Loucy (cell line): ENCODE data around the gene PHACTR2.

ENCODE experiments used
- H2AFZ ChIP-seq: fragments of 200-600 bp; sonication (generic); 2 replicates; pipeline ENCODE4 v1.6.0; 2016; ENCODE audit warnings: antibody characterized with exemption, mild to moderate bottlenecking, low read length, moderate library complexity
- H3F3A ChIP-seq: fragments of 200-600 bp; 2 replicates; pipeline ENCODE4 v1.6.0; 2016; ENCODE audit warnings: antibody characterized with exemption, low read depth, mild to moderate bottlenecking
- H3K27me3 ChIP-seq: fragments of 200-600 bp; sonication (generic); 2 replicates; pipeline ENCODE4 v1.6.1; 2014; ENCODE audit warnings: low read length, mild to moderate bottlenecking; ENCODE audit not compliant: insufficient read depth, poor library complexity, severe bottlenecking
- H3K36me3 ChIP-seq: fragments of 200-600 bp; sonication (generic); 2 replicates; pipeline ENCODE4 v1.6.1; 2016; ENCODE audit warnings: low read length; ENCODE audit not compliant: insufficient read depth
- H3K4me1 ChIP-seq: fragments of 200-600 bp; sonication (generic); 2 replicates; pipeline ENCODE4 v1.5.1; 2014; ENCODE audit warnings: low read length, mild to moderate bottlenecking; ENCODE audit not compliant: insufficient read depth, poor library complexity, severe bottlenecking
- H3K4me2 ChIP-seq: fragments of 200-600 bp; sonication (generic); 2 replicates; pipeline ENCODE4 v1.6.0; 2014; ENCODE audit warnings: antibody characterized with exemption, low read length, low read depth, mild to moderate bottlenecking; ENCODE audit not compliant: poor library complexity, severe bottlenecking
- H3K4me3 ChIP-seq: fragments of 200-600 bp; sonication (generic); 2 replicates; pipeline ENCODE4 v1.5.1; 2014; ENCODE audit warnings: low read length, mild to moderate bottlenecking, mixed read lengths; ENCODE audit not compliant: poor library complexity, severe bottlenecking
- H3K79me2 ChIP-seq: fragments of 200-600 bp; sonication (generic); 2 replicates; pipeline ENCODE4 v1.6.1; 2014; ENCODE audit warnings: low read length; ENCODE audit not compliant: insufficient read depth
- H3K9ac ChIP-seq: fragments of 200-600 bp; sonication (generic); 2 replicates; pipeline ENCODE4 v1.6.0; 2014; ENCODE audit warnings: mild to moderate bottlenecking, low read depth, low read length, moderate library complexity; ENCODE audit not compliant: poor library complexity, severe bottlenecking
- H3K9me2 ChIP-seq: fragments of 200-600 bp; sonication (generic); replicated peaks from 2 replicates; pipeline ENCODE4 v1.6.1; 2016; ENCODE audit warnings: low read depth, low read length, mixed read lengths
- H3K9me3 ChIP-seq: fragments of 200-600 bp; sonication (generic); 2 replicates; pipeline ENCODE4 v1.6.1; 2014; ENCODE audit warnings: mild to moderate bottlenecking, antibody characterized with exemption, low read length, low read depth; ENCODE audit not compliant: insufficient read depth
- H4K20me1 ChIP-seq: fragments of 200-600 bp; sonication (generic); 2 replicates; pipeline ENCODE4 v1.6.0; 2014; ENCODE audit warnings: antibody characterized with exemption, low read length, mild to moderate bottlenecking; ENCODE audit not compliant: insufficient read depth, poor library complexity, severe bottlenecking
- EZH2phosphoT487 ChIP-seq: fragments of 200-600 bp; IDR thresholded peaks from 2 replicates; pipeline ENCODE4 v1.6.1; 2018; ENCODE audit warnings: antibody characterized with exemption, mild to moderate bottlenecking, moderate library complexity, borderline replicate concordance
- TF ChIP-seq, protein P1 (sequence below): fragments of 200-600 bp; sonication (generic); conservative IDR thresholded peaks from 2 replicates; pipeline ENCODE4 v1.5.1; 2014; ENCODE audit warnings: mild to moderate bottlenecking, antibody characterized with exemption, low read length

PHACTR2 gene

DNA sequence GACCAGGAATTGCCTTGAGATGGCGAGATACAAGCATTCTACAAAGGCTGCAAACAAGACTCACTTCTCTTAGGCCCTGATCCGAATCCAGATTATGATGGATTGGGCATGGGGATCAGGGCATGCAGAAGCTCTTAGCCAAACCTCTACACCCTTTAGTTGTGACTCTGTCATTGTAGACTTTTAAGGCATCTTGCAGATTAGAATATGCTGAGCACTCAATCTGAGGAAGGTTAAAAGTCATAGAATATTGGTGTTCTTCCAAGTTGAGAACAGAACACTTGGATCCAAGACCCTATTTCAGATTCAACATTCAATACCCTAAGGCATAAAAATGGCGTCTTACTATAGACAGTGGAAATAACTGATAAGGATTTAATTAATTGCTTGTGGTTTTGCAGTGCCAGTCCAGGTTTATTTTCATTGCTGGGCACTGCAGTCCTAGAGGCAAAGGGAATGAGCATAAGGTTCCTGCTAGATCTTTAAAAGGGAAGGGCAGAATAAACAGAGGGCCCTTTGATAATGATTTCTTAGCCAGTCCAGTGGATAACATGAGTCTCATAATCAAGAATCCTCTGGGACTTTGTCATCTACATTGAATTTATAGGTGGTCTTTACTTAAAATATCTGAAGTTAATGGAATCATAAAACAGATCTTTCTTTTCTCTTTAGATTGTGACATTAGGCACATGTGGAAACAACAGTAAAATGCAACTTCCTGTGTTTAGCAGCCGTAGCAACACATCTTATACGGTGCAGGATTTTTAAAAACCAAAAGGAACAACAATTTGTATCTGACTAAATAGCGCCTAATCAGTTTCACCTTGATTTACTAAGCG is 17.6 kb downstream of the PHACTR2 start:
- TF ChIP-seq EZH2phosphoT487 = no peak
- TF ChIP-seq, protein P1, sequence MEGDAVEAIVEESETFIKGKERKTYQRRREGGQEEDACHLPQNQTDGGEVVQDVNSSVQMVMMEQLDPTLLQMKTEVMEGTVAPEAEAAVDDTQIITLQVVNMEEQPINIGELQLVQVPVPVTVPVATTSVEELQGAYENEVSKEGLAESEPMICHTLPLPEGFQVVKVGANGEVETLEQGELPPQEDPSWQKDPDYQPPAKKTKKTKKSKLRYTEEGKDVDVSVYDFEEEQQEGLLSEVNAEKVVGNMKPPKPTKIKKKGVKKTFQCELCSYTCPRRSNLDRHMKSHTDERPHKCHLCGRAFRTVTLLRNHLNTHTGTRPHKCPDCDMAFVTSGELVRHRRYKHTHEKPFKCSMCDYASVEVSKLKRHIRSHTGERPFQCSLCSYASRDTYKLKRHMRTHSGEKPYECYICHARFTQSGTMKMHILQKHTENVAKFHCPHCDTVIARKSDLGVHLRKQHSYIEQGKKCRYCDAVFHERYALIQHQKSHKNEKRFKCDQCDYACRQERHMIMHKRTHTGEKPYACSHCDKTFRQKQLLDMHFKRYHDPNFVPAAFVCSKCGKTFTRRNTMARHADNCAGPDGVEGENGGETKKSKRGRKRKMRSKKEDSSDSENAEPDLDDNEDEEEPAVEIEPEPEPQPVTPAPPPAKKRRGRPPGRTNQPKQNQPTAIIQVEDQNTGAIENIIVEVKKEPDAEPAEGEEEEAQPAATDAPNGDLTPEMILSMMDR = no peak
- H3K9me3 ChIP-seq = no peaks in the 10 kb centered on the region
- H3F3A ChIP-seq = no peaks in the 10 kb centered on the region
- no peaks in the 10 kb centered on the region for H4K20me1 ChIP-seq
- peak overlapping the region; percentile 47 for H3K4me2 ChIP-seq
- H3K9me2 ChIP-seq = no peaks in the 10 kb centered on the region
- H3K79me2 ChIP-seq = 0 out of 2 replicates have a peak, but pooled peaks cover 4% of the 10 kb centered on the region
- no peak overlapping the region for H3K9ac ChIP-seq
- no peaks in the 10 kb centered on the region for H3K36me3 ChIP-seq
- H3K27me3 ChIP-seq = no peaks in the 10 kb centered on the region
- H2AFZ ChIP-seq = no peak overlapping the region
- peaks cover 34% of the 10 kb centered on the region for H3K4me1 ChIP-seq
- peak overlapping the region; percentile 22 for H3K4me3 ChIP-seq

DNA sequence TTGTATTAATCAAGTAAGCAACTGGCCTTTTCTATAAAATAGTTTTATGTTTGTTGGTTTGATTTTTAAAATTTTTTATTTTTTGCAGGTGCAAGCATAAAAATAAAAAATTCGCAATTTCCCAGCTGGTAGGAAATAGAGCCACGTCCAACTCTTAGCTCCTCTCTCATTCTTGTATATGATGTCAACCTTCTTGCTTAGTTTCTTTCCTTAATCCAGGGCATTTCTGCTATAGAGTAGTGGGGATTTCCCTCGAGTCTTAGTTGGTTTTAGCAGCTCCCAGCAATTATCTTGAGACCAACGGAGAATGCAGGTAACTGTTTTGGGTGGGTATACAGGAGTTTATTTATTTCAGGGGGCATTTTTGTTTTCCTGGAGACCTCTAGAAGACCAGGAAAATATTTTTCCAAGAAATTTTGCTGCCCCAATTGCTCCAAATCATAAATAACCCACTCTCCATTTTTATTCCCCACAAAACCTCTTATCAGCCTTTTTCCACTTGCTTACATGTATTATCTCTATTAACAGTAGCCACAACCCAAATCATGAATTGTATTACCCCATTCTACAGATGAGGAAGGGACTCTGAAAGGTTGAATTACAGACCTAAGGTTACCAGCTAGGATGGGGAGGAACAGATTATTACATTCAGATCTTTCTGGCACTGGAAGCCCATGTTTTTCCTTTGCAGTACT is 18.4 kb downstream of the PHACTR2 start:
- no peak for TF ChIP-seq EZH2phosphoT487
- TF ChIP-seq, protein P1 = no peak
- Histone ChIP-seq H3K4me2 (peak overlapping the region; percentile 47), H3K79me2 (0 out of 2 replicates have a peak, but pooled peaks cover 4% of the 10 kb centered on the region), H3K36me3 (no peaks in the 10 kb centered on the region), H3K4me3 (peak overlapping the region; percentile 22), H3K9me2 (no peaks in the 10 kb centered on the region), H3K9ac (no peak overlapping the region), H3K27me3 (no peaks in the 10 kb centered on the region), H4K20me1 (no peaks in the 10 kb centered on the region), H3F3A (no peaks in the 10 kb centered on the region), H3K9me3 (no peaks in the 10 kb centered on the region), H2AFZ (no peak overlapping the region), H3K4me1 (peaks cover 32% of the 10 kb centered on the region)

DNA sequence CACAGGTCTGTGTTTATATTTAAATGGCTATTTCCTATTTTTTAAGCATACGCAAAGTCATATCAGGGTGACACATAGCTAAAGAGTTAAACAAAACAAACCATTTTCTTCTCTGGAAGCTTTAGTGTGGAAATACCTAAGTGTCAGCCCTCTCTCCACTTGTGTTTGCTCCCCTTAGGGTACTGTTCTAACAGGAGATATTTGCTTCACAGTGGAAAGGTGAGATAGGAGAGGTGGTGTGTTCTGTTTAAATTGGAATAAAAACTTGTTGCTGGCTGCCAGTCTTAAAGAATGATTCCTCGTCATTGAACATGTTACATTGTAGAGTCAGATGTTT is 18.9 kb downstream of the PHACTR2 start:
- Histone ChIP-seq H3F3A (no peaks in the 10 kb centered on the region), H3K9me2 (no peaks in the 10 kb centered on the region), H3K27me3 (no peaks in the 10 kb centered on the region), H3K4me1 (peaks cover 32% of the 10 kb centered on the region), H3K79me2 (0 out of 2 replicates have a peak, but pooled peaks cover 4% of the 10 kb centered on the region), H3K9ac (no peak overlapping the region), H3K4me2 (no peak overlapping the region), H4K20me1 (no peaks in the 10 kb centered on the region), H2AFZ (no peak overlapping the region), H3K4me3 (no peak overlapping the region), H3K36me3 (no peaks in the 10 kb centered on the region), H3K9me3 (no peaks in the 10 kb centered on the region)
- TF ChIP-seq, protein P1 = no peak
- no peak for TF ChIP-seq EZH2phosphoT487
